Keratinocyte (primary cell): ENCODE data around the gene SPATA6.

Source experiments
- EZH2 ChIP-seq: IDR thresholded peaks from one replicate; pipeline ENCODE4 v1.6.1; 2012; ENCODE audit warnings: inconsistent platforms, mild to moderate bottlenecking, low read length, moderate library complexity
- TF ChIP-seq, protein P1 (sequence below), 3 experiments: IDR thresholded peaks in 1 of 3; conservative IDR thresholded peaks in 1 of 3; optimal IDR thresholded peaks in 1 of 3; 2 replicates in 2 of 3; 3 replicates in 1 of 3; pipeline versions ENCODE3 to v1.5.1; 2011; ENCODE audit warnings: low read length in 3 of 3, mild to moderate bottlenecking in 3 of 3, moderate library complexity in 2 of 3, control low read depth in 1 of 3, inconsistent platforms in 1 of 3; ENCODE audit not compliant: insufficient read depth in 2 of 3; ENCODE audit errors: extremely low read depth in 1 of 3

DNA sequence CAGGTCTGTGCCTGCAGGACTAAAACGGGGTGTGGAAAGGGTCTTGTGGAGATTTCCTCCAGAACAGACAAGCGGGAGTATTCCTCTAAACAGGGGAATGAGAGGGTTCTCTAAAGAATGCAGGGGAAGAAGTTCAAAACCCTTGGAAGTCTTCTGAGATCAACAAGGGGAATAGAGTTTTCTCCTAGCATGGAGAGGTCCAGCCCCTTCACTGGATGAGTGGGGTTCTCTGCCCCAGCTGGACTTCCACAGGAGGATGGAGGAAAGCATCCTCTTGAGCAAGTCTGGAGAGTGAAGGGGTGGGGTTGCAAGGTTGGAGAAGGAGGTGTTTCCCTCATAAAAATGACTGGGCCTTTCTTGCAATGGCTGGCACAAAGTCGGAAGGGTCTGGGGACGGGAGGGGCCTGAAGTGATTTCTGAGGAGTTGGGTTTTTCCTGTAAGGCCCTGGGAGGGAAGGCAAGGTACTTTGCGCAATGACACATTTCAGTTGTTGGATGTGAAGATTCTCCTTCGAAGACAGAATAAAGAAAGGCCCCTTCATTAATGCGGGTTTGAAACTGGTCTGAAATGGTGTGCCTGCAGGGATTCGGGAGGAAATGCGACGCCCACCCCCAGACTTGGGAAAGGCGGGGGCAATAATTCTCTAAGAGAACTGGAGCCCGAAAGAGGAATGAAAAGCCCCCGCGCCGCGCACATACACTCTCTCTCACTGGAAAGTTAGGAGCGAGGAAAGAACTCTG lies 884 bp downstream of the SPATA6 start:
- TF ChIP-seq, protein P1, sequence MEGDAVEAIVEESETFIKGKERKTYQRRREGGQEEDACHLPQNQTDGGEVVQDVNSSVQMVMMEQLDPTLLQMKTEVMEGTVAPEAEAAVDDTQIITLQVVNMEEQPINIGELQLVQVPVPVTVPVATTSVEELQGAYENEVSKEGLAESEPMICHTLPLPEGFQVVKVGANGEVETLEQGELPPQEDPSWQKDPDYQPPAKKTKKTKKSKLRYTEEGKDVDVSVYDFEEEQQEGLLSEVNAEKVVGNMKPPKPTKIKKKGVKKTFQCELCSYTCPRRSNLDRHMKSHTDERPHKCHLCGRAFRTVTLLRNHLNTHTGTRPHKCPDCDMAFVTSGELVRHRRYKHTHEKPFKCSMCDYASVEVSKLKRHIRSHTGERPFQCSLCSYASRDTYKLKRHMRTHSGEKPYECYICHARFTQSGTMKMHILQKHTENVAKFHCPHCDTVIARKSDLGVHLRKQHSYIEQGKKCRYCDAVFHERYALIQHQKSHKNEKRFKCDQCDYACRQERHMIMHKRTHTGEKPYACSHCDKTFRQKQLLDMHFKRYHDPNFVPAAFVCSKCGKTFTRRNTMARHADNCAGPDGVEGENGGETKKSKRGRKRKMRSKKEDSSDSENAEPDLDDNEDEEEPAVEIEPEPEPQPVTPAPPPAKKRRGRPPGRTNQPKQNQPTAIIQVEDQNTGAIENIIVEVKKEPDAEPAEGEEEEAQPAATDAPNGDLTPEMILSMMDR (optimal IDR thresholded peaks at IDR 0.05 in 1 of 3, IDR thresholded peaks at IDR 0.05 in 1 of 3, conservative IDR thresholded peaks at IDR 0.05 in 1 of 3; ENCODE audit: extremely low read depth in 1 of 3, insufficient read depth in 2 of 3, low read length in 3 of 3): no peak
- no peak for TF ChIP-seq EZH2
